Measurements from ENCODE around the gene AFF2.

AFF2 gene

GRCh38 chrX:148500423-148501385 is at the start of gene AFF2:
Gene AFF2, plus strand, starts transcription at chrX:148500617. Its CDS starts 481 bp downstream, at chrX:148501098.
- peak; percentile 38 for DNase-seq (ENCODE audit: low spot score)

GRCh38 chrX:148457279-148457678 is 43.1 kb upstream of the AFF2 start:
- DNase-seq (ENCODE audit: low spot score) = no peak

GRCh38 chrX:148459343-148459742 is 41.1 kb upstream of the AFF2 start:
- DNase-seq (ENCODE audit: low spot score) = no peak

- DNase-seq (ENCODE audit: low spot score) = no peak
Measured at GRCh38 chrX:148466292-148466691, 34.1 kb upstream of the AFF2 start.

- no peak for DNase-seq (ENCODE audit: low spot score)
Measured at GRCh38 chrX:148470324-148470723, 30.1 kb upstream of the AFF2 start.

- DNase-seq (ENCODE audit: low spot score) = no peak
Measured at GRCh38 chrX:148474030-148474429, 26.4 kb upstream of the AFF2 start.

- DNase-seq (ENCODE audit: low spot score) = no peak
Measured at GRCh38 chrX:148492057-148492456, 8.4 kb upstream of the AFF2 start.

GRCh38 chrX:148495176-148495575 is 5.2 kb upstream of the AFF2 start:
- DNase-seq (ENCODE audit: low spot score) = no peak

GRCh38 chrX:148498067-148498466 is 2.4 kb upstream of the AFF2 start:
- no peak for DNase-seq (ENCODE audit: low spot score)

- no peak for DNase-seq (ENCODE audit: low spot score)
Measured at GRCh38 chrX:148499638-148500422, 587 bp upstream of the AFF2 start.

GRCh38 chrX:148501386-148502066 is 1.1 kb downstream of the AFF2 start:
- DNase-seq (ENCODE audit: low spot score) = no peak

GRCh38 chrX:148504506-148504905 is 4.1 kb downstream of the AFF2 start:
- DNase-seq (ENCODE audit: low spot score) = no peak

GRCh38 chrX:148507418-148507817 is 7.0 kb downstream of the AFF2 start:
- no peak for DNase-seq (ENCODE audit: low spot score)

GRCh38 chrX:148512453-148512852 is 12.0 kb downstream of the AFF2 start:
- DNase-seq (ENCODE audit: low spot score) = no peak

GRCh38 chrX:148513661-148514060 is 13.2 kb downstream of the AFF2 start:
- no peak for DNase-seq (ENCODE audit: low spot score)

GRCh38 chrX:148517176-148517575 is 16.8 kb downstream of the AFF2 start:
- DNase-seq (ENCODE audit: low spot score) = no peak

GRCh38 chrX:148522006-148522405 is 21.6 kb downstream of the AFF2 start:
- DNase-seq (ENCODE audit: low spot score) = no peak

- no peak for DNase-seq (ENCODE audit: low spot score)
Measured at GRCh38 chrX:148523303-148524080, 23.1 kb downstream of the AFF2 start.

GRCh38 chrX:148530464-148531077 is 30.2 kb downstream of the AFF2 start:
- DNase-seq (ENCODE audit: low spot score) = peak; percentile 5

GRCh38 chrX:148534291-148534690 is 33.9 kb downstream of the AFF2 start:
- no peak for DNase-seq (ENCODE audit: low spot score)

- no peak for DNase-seq (ENCODE audit: low spot score)
Measured at GRCh38 chrX:148535639-148536038, 35.2 kb downstream of the AFF2 start.
